ENCODE results near the gene AMER1. TPM values are rescaled to one million over a fixed set of nuclear protein-coding genes. Genes with fewer than 3 reads are reported as not detected.

Gene AMER1
- total RNA-seq, 1 donor from 2014 or later, result 4.0 TPM

GRCh38 chrX:64184396-64184795 is 21.1 kb downstream of the AMER1 start:
- DNase-seq (no peak), ATAC-seq (no peak)
- TF ChIP-seq CTCF (IDR thresholded peaks at IDR 0.05), result no peak
- Histone ChIP-seq H3K27me3 (ENCODE audit: low read depth) (no peaks in the 10 kb centered on the region), H3K27ac (no peak overlapping the region), H3K36me3 (no peaks in the 10 kb centered on the region), H3K4me3 (no peak overlapping the region), H3K4me1 (no peaks in the 10 kb centered on the region), H3K9me3 (no peaks in the 10 kb centered on the region)
- intact Hi-C loops (cut with DNase I), result no loop called here

DNA sequence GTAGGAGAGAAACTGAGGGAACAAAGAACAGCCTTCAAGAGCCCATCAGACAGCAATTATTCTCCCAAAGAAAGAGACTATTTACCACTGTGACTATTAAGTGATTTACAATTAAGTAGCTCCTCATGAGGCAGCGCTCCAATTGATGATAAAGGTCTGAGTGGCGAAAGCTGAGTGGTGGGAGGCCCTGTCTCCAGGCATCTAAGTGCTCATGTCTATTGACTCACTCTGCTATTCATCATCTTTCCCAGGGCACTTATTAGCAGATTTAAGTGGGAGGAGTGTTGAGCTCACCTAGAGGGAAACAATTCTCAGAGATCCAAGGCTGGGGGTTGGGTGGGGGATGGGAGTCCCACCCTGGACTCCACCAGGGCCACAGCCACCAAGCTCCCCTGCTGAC is 23.3 kb downstream of the AMER1 start:
- Histone ChIP-seq H3K36me3 (no peaks in the 10 kb centered on the region), H3K4me1 (no peaks in the 10 kb centered on the region), H3K9me3 (no peaks in the 10 kb centered on the region), H3K27ac (no peak overlapping the region), H3K27me3 (ENCODE audit: low read depth) (no peaks in the 10 kb centered on the region), H3K4me3 (no peak overlapping the region)
- no peak for TF ChIP-seq CTCF (IDR thresholded peaks at IDR 0.05)
- intact Hi-C loops (cut with DNase I), result no loop called here
- ATAC-seq (no peak), DNase-seq (no peak)

DNA sequence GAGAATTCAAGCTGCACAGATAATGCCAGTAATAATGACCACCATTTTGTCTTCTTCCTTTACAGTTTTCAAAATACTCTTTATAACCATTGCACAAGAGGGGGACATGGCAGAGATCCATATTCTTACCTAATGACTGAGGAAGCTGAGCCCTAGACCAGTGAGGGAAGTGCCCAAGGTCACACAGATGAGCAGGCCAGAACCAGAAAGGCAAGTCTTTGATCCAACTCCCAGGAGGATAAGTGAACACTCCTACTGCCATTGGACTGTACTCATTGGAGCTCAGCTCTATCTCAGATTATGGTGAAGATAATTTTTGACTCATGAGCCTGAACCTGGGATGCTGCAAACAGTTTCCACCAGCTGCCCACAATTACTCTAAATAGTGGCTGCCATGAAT is 28.6 kb downstream of the AMER1 start:
- Histone ChIP-seq H3K9me3 (no peaks in the 10 kb centered on the region), H3K27ac (no peak overlapping the region), H3K27me3 (ENCODE audit: low read depth) (no peaks in the 10 kb centered on the region), H3K4me3 (no peak overlapping the region), H3K36me3 (no peaks in the 10 kb centered on the region), H3K4me1 (no peaks in the 10 kb centered on the region)
- ATAC-seq (no peak), DNase-seq (no peak)
- intact Hi-C loops (cut with DNase I), result no loop called here
- no peak for TF ChIP-seq CTCF (IDR thresholded peaks at IDR 0.05)

DNA sequence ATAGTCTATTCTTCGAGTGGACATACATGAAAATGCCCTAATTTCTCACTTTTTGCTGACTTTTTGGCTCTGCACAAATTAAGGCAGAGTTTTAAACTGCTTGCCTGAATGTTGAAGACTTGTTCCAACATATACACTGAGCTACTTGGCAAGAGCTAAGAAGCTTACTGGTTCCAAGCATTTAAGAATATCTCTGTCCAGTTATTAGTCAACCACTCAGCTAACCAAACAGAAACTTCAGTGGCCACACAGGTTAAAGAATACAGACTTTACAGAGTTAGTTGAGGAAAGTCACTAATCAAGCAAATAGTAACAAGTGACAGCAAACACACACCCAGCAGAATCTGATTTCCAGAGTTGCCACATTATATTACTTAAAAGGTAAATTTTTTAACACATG is 35.5 kb downstream of the AMER1 start:
- ATAC-seq (no peak), DNase-seq (no peak)
- H3K36me3 ChIP-seq, result no peaks in the 10 kb centered on the region
- H3K9me3 ChIP-seq, result no peaks in the 10 kb centered on the region
- H3K4me1 ChIP-seq, result no peaks in the 10 kb centered on the region
- no peaks in the 10 kb centered on the region for H3K27me3 ChIP-seq (ENCODE audit: low read depth)
- no peak overlapping the region for H3K4me3 ChIP-seq
- H3K27ac ChIP-seq, result no peak overlapping the region
- intact Hi-C loops (cut with DNase I), result no loop called here
- no peak for TF ChIP-seq CTCF (IDR thresholded peaks at IDR 0.05)

- H3K4me3 ChIP-seq, result no peak overlapping the region
- H3K9me3 ChIP-seq, result no peaks in the 10 kb centered on the region
- no peak overlapping the region for H3K27ac ChIP-seq
- no peaks in the 10 kb centered on the region for H3K36me3 ChIP-seq
- no peaks in the 10 kb centered on the region for H3K27me3 ChIP-seq (ENCODE audit: low read depth)
- ATAC-seq (no peak), DNase-seq (no peak)
- no peaks in the 10 kb centered on the region for H3K4me1 ChIP-seq
- intact Hi-C loops (cut with DNase I), result no loop called here
- TF ChIP-seq CTCF (IDR thresholded peaks at IDR 0.05), result no peak
These were observed 52.7 kb downstream of the AMER1 start for GRCh38 chrX:64152857-64153256.

GRCh38 chrX:64151911-64152310 is 53.6 kb downstream of the AMER1 start:
- DNase-seq, result no peak
- intact Hi-C loops (cut with DNase I), result no loop called here
- Histone ChIP-seq H3K36me3 (no peaks in the 10 kb centered on the region), H3K9me3 (no peaks in the 10 kb centered on the region), H3K27ac (no peak overlapping the region), H3K4me1 (no peaks in the 10 kb centered on the region), H3K27me3 (ENCODE audit: low read depth) (no peaks in the 10 kb centered on the region), H3K4me3 (no peak overlapping the region)
- no peak for ATAC-seq
- TF ChIP-seq CTCF (IDR thresholded peaks at IDR 0.05), result no peak
